ENCODE results near the gene ARHGAP11A.

Gene ARHGAP11A

DNA sequence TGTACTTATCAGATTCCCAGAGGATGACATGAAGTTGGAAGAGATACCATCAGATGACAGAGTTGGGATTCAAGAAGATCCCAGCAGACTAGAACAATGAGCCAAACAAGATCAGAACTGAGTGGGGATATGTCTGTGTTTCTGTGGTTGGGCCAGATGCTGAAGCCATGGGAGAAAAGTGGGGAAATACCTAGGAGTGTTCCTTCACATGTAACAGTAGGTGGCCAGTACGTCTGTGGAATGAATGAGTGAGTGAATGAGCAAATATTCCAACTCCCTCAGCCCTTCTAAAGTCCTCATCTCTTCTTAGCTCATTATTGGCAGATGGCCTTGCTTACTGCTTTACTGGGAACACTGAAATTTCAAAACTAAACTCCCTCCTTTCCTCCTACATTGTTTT is 70.3 kb downstream of the ARHGAP11A start:
- no peak for DNase-seq

DNA sequence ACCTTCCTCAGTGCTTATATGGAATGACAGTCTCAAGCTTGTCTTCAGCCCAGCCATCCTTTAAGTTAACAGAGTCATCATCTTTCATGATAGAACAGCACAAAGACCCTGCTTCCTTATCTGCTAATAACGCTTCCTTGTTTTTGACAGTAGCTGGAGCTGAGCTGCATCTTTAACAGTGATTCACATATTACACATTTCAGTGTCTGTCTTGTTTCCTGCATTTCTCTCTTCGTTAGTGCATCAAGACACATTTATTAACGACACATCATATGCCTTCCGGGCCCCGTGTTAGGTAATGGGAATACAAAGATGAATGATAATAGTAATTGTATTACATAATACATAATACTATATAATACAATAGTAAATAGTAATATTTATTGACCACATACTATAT is 72.3 kb downstream of the ARHGAP11A start:
- DNase-seq, result no peak

DNA sequence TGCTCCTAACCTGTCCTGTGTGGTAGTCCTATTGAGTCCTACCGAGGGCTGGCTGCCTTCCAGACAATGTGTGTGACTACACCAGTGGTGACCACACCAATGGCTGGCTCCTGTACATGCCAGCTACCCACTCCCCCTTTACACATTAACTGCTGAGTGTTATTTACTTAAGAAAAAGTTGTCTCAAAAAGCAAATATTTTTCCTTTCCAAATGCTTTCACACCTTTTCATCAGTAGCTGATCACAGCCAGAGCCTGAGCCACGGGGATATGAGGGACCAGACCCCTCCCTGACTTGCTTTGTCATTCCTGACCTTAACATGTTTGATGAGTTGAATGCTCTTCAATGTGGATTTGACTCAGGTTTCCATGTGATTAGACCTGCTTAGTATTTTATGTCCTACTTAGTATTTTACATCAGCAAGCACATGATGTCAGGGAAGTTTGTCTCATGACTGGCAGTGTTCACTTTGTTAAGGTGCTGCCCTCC is 72.9 kb downstream of the ARHGAP11A start:
- no peak for DNase-seq
